Inferior parietal cortex (tissue), 1 donor: ENCODE results near the gene NUP98.
"Not testable (repeated sequence)": the region's sequence is repeated elsewhere in the genome, so short reads cannot be mapped to it uniquely, and the experiment has no call there.

ENCODE experiments used
- DNase-seq: peaks from one replicate; pipeline ENCODE4 v3.0.0-alpha.2; 2016; ENCODE audit errors: extremely low spot score

The NUP98 gene

GRCh38 chr11:3826721-3827120 is 29.4 kb upstream of the NUP98 start:
- DNase-seq: peak; percentile 86

- no peak for DNase-seq
Observed at GRCh38 chr11:3825473-3826154, 28.3 kb upstream of the NUP98 start.

GRCh38 chr11:3824714-3825472 is 27.5 kb upstream of the NUP98 start:
- DNase-seq: peak; percentile 75

DNA sequence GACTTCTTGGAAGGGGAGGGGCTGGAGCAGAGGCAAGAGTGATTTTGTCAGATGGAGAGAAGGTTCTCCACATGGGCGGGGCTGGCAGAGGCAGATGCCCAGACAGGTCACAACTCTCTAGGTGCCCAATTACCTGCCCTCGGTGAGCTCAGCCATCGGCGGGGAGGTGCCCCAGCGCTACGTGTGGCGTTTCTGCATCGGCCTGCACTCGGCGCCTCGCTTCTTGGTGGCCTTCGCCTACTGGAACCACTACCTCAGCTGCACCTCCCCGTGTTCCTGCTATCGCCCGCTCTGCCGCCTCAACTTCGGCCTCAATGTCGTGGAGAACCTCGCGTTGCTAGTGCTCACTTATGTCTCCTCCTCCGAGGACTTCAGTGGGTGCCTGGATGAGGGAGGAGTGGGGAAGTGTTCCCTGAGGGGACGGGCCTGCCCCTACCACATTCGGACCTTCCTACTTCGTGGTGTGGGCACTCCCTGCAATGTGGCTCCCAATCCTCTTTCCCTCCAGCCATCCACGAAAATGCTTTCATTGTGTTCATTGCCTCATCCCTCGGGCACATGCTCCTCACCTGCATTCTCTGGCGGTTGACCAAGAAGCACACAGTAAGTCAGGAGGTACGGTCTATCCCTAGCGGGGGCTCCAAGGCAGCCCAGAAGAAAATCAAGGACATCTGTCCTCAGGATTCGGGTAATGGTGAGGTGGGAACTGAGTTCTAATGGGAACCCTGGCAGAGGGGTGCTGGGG is 26.6 kb upstream of the NUP98 start:
- DNase-seq: no peak

GRCh38 chr11:3823303-3823702 is 25.9 kb upstream of the NUP98 start:
- no peak for DNase-seq

- DNase-seq: no peak
Observed at GRCh38 chr11:3822312-3822711, 25.0 kb upstream of the NUP98 start.

GRCh38 chr11:3820971-3821370 is 23.6 kb upstream of the NUP98 start:
- no peak for DNase-seq

DNA sequence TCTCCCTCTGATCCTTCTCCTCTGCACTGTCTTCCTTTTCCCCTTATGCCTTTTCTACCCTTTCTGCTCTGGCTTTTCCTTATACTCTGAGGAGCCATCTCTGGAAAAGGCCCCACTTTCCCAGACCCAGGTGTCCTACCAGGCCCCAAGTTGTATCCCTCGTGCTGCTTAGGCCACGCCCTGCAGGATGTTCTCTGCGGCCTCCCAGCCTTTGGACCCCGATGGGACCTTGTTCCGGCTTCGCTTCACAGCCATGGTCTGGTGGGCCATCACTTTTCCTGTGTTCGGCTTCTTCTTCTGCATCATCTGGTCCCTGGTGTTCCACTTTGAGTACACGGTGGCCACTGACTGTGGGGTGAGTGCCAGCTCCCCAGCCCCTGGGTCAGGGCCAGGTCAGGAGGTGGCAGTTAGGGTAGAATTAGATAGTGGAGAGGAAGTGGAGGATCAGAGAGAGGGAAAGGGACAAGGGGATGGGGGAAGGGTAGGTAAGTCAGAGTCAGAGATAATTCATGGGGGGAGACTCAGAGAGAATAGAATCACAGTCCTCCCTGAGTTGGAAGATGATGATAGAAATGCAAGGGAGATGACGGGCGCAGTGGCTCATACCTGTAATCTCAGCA is 19.9 kb upstream of the NUP98 start:
- DNase-seq: no peak

DNA sequence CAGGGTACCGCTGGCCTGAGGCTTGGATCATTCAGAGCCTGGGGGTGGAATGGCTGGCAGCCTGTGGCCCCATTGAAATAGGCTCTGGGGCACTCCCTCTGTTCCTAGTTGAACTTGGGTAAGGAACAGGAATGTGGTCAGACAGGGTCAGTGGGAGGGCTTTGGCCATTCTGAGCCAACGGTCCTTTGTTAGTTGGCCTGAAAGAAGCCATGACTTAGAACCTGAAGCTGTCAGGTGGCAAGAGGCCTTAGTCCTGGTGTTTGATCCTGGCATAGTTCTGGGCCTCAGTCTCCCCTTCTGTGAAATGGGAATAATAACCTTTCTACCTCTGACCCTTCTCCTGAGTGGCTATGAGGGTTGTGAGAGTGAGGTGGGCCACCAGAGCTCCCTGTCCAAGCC is 19.3 kb upstream of the NUP98 start:
- no peak for DNase-seq

GRCh38 chr11:3815845-3816244 is 18.5 kb upstream of the NUP98 start:
- no peak for DNase-seq

- not testable (repeated sequence) for DNase-seq
Observed at GRCh38 chr11:3814832-3815231, 17.5 kb upstream of the NUP98 start.

GRCh38 chr11:3810951-3811350 is 13.6 kb upstream of the NUP98 start:
- DNase-seq: no peak

DNA sequence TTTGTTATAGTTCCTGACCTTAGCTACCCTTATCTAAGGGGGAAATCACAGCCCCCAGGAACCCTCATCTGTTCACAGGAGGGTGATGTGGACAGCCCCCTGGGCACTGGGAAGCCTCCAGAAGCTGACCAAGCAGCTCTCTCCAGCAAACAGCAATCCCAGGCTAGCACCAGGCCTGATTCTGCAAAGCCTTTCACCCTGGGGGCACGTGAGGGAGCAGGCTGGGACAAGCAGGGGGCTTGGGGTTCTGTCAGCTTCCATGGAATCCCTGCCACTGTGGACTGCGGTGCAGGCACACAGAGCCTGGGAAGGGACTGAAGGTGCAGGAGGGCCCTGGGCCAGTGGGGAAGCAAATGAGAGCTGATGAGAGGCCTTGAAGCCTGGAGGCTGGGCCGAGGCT is 13.1 kb upstream of the NUP98 start:
- no peak for DNase-seq

DNA sequence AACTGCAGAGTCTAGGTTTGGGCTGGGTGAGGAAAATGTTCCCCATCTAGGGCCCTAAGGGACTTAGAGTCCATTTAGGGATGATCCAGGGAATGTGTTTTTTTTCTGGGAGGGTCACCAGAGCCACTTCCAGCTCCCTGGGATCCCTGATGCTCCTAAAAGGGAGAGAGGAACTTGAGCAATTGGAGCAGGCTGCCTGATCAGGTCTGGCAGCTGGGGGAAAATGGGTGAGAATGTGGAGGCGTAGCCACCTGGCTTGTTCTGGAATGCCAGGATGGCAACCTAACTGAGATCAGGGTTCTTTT is 12.2 kb upstream of the NUP98 start:
- no peak for DNase-seq

DNA sequence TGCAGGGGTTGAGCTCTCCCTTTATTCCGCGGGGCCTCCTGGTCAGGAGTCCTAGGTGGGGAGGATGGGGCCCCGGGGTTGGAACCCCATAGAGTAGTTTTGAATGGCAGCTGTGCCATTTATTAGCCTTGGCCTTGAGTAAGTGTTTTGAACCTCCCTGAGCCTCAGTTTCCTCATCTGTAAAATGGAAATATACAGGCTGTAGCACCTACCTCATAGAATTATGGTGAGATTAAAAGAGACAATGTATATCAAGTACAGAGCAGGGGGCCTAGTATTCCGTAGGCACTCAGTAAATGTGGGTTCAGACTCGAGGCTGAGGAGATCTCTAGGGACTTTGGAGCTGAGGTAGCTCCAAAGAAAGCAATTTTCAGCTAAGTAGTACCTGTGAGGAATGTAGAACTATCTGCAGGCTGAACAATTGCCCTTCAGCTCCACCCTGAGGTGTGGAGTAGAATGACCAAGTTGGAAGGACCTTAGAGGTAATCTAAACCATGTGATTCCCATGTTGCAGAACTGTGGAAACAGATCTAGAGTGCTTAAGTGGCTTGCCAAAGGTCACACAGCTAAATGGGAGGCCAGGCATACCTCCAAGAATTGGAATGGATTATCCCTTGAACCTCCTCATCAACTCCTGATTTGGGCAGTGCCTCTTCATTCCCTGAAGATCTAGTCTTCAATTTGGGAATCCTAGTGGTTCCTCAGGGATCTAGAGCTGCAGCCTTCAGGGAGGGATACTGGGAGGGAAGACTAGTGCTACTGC is 11.7 kb upstream of the NUP98 start:
- DNase-seq: no peak

DNA sequence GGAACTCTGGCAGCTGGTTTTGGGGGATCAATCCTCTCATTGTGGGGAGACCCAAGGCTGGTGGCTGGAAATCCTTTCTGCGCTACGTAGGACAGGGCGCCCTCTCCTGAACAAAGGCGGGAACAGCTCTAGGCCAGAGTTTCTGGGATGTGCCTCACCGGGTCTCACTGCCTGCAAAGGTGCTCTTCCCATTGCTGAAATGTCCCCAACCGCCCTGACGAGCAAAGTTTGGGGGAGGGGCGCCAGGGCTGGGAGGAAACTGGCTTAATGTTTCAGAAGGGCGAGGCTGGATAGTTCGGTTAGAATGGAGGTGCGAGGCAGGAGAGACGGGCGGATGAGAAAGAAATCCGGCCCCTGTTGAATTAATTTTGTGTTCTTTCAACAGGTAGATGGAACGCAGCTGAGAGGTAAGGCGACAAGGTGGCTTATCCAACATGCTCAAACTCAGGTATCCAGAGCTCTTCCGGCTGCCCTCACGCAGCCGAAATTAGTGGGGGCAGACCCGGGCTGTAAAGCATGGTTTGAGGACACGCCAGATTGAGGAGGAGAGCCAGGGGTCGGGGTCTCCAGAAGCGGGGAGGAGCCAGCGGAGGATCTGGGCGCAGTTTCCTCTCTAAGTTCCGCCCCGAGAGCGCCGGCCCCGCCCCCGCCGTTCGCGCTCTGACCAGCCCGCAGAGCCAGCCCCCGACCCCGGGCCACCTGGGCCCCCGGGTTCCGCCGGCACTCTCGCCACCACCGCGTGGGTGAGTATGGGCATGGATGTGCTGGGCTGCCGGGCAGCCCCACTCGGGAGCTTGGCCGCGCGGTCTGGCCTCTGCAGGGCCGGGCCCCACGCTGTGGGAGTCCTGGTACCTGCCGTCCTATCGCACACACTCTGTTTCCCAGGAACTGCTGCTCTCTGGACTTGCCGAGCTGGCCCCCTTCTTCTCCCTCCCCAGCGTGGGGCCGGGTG is 10.8 kb upstream of the NUP98 start, which contains the start of gene PGAP2:
Gene PGAP2 (plus strand): TSS at position 652 of the 952 bp plus-strand sequence. CDS start 2,700 bp downstream, outside the sequence.
- DNase-seq: peak; percentile 63

DNA sequence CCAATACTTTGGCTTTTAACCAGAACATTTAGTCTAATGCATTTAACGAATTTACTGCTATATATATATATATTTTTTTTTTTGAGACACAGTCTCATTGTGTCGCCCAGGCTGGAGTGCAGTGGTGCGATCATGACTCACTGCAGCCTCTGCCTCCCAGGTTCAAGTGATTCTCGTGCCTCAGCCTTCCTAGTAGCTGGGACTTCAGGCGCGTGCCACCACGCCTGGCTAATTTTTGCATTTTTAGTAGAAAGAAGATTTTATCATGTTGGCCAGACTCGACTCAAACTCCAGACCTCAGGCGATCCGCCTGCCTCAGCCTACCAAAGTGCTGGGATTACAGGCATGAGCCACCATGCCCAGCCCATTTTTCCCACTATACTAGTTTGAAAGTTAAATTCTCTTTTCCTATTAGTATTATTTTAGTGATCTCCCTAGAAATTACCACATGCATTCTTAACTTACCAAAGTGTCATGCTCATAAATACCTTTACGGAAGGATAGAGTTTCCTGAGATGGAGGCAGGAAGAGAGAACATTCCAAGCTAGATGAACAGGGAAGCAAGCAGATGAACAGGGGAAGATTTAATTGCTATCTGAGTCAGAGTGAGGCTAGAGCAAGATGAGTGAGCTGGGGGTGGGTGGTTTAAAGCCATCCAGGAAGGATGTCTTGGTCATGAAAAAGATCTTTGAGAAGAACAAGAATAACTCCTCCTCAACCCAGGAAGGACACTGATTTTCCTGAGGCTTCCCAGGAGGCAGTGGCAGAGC is 6.6 kb upstream of the NUP98 start:
- DNase-seq: no peak

DNA sequence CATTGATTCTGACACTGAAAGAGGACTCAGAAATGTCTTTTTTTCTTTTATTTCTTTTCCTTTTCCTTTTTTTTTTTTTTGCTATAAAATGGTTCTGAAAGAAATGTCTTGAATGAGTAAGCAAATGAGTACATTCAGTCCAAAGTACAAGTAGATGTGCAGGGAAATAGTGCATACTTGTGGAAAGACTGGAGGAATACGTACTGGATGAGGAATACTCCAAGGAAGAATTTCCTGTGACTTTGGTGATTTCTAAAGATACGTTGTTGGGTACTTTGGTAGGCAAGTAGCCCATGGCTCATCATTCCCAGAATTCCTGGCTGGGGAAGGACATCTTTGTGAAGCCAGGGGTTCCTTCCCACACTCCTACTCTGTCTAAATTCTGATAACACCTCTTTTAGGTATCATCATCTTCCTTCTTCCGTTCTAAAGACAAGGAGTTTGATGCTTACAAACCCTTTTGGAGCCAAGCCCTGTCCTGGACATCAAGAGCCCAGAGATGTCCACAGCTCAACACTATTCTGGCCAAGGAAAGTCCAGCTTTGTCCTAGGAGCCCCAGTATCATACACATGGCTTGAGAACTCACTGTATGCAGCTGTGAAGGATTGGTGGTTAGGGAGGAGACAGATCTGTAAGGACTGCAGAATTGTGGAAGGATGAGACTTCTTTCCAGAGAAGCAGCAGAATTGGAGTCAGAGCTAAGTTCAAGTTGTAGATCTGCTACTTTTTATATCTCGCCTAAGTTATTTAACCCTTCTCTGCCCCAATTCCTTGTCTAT is 4.8 kb upstream of the NUP98 start:
- no peak for DNase-seq

GRCh38 chr11:3799873-3800272 is 2.5 kb upstream of the NUP98 start:
- DNase-seq: no peak
